HEK293T (cell line): Measurements from ENCODE around the gene H1-8.

Experiments
- CTCF ChIA-PET: fragments of 350-600 bp; formaldehyde crosslinking; extraction: SDS; loops from one replicate; lab custom pipeline; 2021; ENCODE audit warnings: antibody characterized with exemption, inconsistent platforms; lab: Yijun Ruan, JAX
- POLR2A ChIA-PET: fragments of 350-600 bp; formaldehyde crosslinking; extraction: SDS; loops from one replicate; lab custom pipeline; 2020; ENCODE audit warnings: antibody characterized with exemption, inconsistent platforms; lab: Yijun Ruan, JAX
- DNase-seq: peaks from one replicate; pipeline ENCODE4 v3.0.0; 2012; ENCODE audit warnings: mixed read lengths; ENCODE audit errors: extremely low spot score
- ARNT ChIP-seq: fragments of 450-650 bp; IDR thresholded peaks from 2 replicates; pipeline ENCODE4 v1.6.1; 2017; ENCODE audit warnings: mild to moderate bottlenecking
- BHLHE40 ChIP-seq: fragments of 450-650 bp; IDR thresholded peaks from 2 replicates; pipeline ENCODE4 v1.6.1; 2016; ENCODE audit warnings: mild to moderate bottlenecking, moderate library complexity, borderline replicate concordance
- CTBP1 ChIP-seq: fragments of 450-650 bp; IDR thresholded peaks from 2 replicates; pipeline ENCODE4 v1.6.1; 2016; ENCODE audit warnings: borderline replicate concordance
- ELF4 ChIP-seq: fragments of 450-650 bp; IDR thresholded peaks from 2 replicates; pipeline ENCODE4 v1.6.1; 2017; ENCODE audit warnings: antibody characterized with exemption
- FOXA1 ChIP-seq: fragments of 450-650 bp; IDR thresholded peaks from 2 replicates; pipeline ENCODE4 v1.6.1; 2016; ENCODE audit warnings: mild to moderate bottlenecking
- FOXK2 ChIP-seq: fragments of 450-650 bp; IDR thresholded peaks from 2 replicates; pipeline ENCODE4 v1.6.1; 2016; ENCODE audit warnings: mild to moderate bottlenecking
- FOXM1 ChIP-seq: fragments of 450-650 bp; IDR thresholded peaks from 2 replicates; pipeline ENCODE4 v1.6.1; 2017; ENCODE audit warnings: mild to moderate bottlenecking, borderline replicate concordance
- HDGF ChIP-seq: fragments of 450-650 bp; IDR thresholded peaks from 2 replicates; pipeline ENCODE4 v1.6.1; 2017; ENCODE audit warnings: antibody characterized with exemption, borderline replicate concordance
- L3MBTL2 ChIP-seq: fragments of 450-650 bp; conservative IDR thresholded peaks from 2 replicates; pipeline ENCODE4 v1.6.1; 2016; ENCODE audit warnings: mild to moderate bottlenecking
- LEF1 ChIP-seq: fragments of 450-650 bp; IDR thresholded peaks from 2 replicates; pipeline ENCODE4 v1.6.1; 2017; ENCODE audit warnings: mild to moderate bottlenecking, borderline replicate concordance
- NFRKB ChIP-seq: fragments of 450-650 bp; IDR thresholded peaks from 2 replicates; pipeline ENCODE4 v1.6.1; 2016; ENCODE audit warnings: mild to moderate bottlenecking, moderate library complexity
- PKNOX1 ChIP-seq: fragments of 450-650 bp; IDR thresholded peaks from 2 replicates; pipeline ENCODE4 v1.6.1; 2016
- SP1 ChIP-seq: fragments of 450-650 bp; IDR thresholded peaks from 2 replicates; pipeline ENCODE4 v1.6.1; 2017
- SUZ12 ChIP-seq: fragments of 450-650 bp; IDR thresholded peaks from 2 replicates; pipeline ENCODE4 v1.6.1; 2016; ENCODE audit warnings: mild to moderate bottlenecking
- TARDBP ChIP-seq: fragments of 450-650 bp; IDR thresholded peaks from 2 replicates; pipeline ENCODE4 v1.6.1; 2016
- ZNF384 ChIP-seq: fragments of 450-650 bp; IDR thresholded peaks from 2 replicates; pipeline ENCODE4 v1.6.1; 2016

Gene H1-8

GRCh38 chr3:129555616-129556357 is 12.8 kb downstream of the H1-8 start:
- CTCF ChIA-PET, result no interaction called here
- POLR2A ChIA-PET, result no interaction called here
- TF ChIP-seq TARDBP (no peak), LEF1 (no peak), ARNT (no peak), HDGF (no peak), SUZ12 (no peak), L3MBTL2 (no peak), FOXA1 (no peak), FOXK2 (no peak), PKNOX1 (no peak), BHLHE40 (no peak)
- DNase-seq, result no peak

GRCh38 chr3:129556358-129556695 is 13.4 kb downstream of the H1-8 start:
- TF ChIP-seq SP1 (no peak), L3MBTL2 (no peak), BHLHE40 (no peak), ELF4 (no peak), FOXA1 (no peak), LEF1 (no peak), ARNT (no peak), CTBP1 (no peak), FOXM1 (no peak), HDGF (no peak), ZNF384 (no peak), FOXK2 (no peak)
- ChIA-PET POLR2A (no interaction called here), CTCF (no interaction called here)
- no peak for DNase-seq

GRCh38 chr3:129556890-129557547 is 14.0 kb downstream of the H1-8 start:
- no peak for DNase-seq
- ChIA-PET CTCF (interaction anchor here (1.0 kb wide), 1 partner anchor 67 kb away, joined by 3 read pairs; no protein-coding TSS in a partner anchor), POLR2A (no interaction called here)
- TF ChIP-seq L3MBTL2, result no peak
- no peak for TF ChIP-seq FOXM1
- TF ChIP-seq LEF1, result no peak
- TF ChIP-seq FOXK2, result no peak
- no peak for TF ChIP-seq SP1
- TF ChIP-seq HDGF, result no peak
- TF ChIP-seq ELF4, result no peak

- ChIA-PET CTCF (interaction anchor here (1.0 kb wide), 1 partner anchor 67 kb away, joined by 3 read pairs; no protein-coding TSS in a partner anchor), POLR2A (no interaction called here)
- no peak for TF ChIP-seq ELF4
- TF ChIP-seq ZNF384, result no peak
- TF ChIP-seq ARNT, result no peak
- TF ChIP-seq FOXM1, result no peak
- no peak for TF ChIP-seq SUZ12
- no peak for TF ChIP-seq PKNOX1
- TF ChIP-seq CTBP1, result no peak
- no peak for TF ChIP-seq TARDBP
- DNase-seq, result no peak
Measured at GRCh38 chr3:129557548-129557894, 14.5 kb downstream of the H1-8 start.

- POLR2A ChIA-PET, result no interaction called here
- TF ChIP-seq ARNT (no peak), L3MBTL2 (no peak), FOXA1 (no peak), SP1 (no peak), HDGF (no peak), FOXK2 (no peak)
- CTCF ChIA-PET, result interaction anchor here (1.0 kb wide), 1 partner anchor 68 kb away, joined by 3 read pairs; no protein-coding TSS in a partner anchor
- DNase-seq, result no peak
Measured at GRCh38 chr3:129558081-129558771, 15.3 kb downstream of the H1-8 start.

GRCh38 chr3:129558772-129559564 is 16.0 kb downstream of the H1-8 start:
- ChIA-PET CTCF (no interaction called here), POLR2A (no interaction called here)
- TF ChIP-seq SP1 (no peak), CTBP1 (no peak), LEF1 (no peak), HDGF (no peak), SUZ12 (no peak), PKNOX1 (no peak), TARDBP (no peak), FOXK2 (no peak), FOXA1 (no peak), L3MBTL2 (no peak), FOXM1 (no peak), ZNF384 (no peak), NFRKB (no peak), ELF4 (no peak), ARNT (no peak), BHLHE40 (no peak)
- no peak for DNase-seq
